ENCODE measurements around the gene MAP1B.

The MAP1B gene

GRCh38 chr5:72234265-72234700 is 127.0 kb downstream of the MAP1B start:
- Histone ChIP-seq H3K9ac (ENCODE audit: low read depth, low read length) (peak overlapping the region; percentile 1; the same call in 1 of the 2 replicates), H3K9me3 (ENCODE audit: insufficient read depth, low read depth, low read length) (no peaks in the 10 kb centered on the region), H3K4me1 (ENCODE audit: insufficient read depth, low read length) (peaks cover 48% of the 10 kb centered on the region), H3K4me3 (ENCODE audit: low read length) (no peak overlapping the region), H3K27ac (ENCODE audit: low read length) (no peak overlapping the region), H3K27me3 (ENCODE audit: insufficient read depth, low read length) (no peaks in the 10 kb centered on the region), H3K36me3 (ENCODE audit: insufficient read depth, low read depth, low read length) (peaks cover 61% of the 10 kb centered on the region)

- H3K4me3 ChIP-seq (ENCODE audit: low read length), result no peak overlapping the region
- H3K9me3 ChIP-seq (ENCODE audit: insufficient read depth, low read depth, low read length), result no peaks in the 10 kb centered on the region
- no peaks in the 10 kb centered on the region for H3K27me3 ChIP-seq (ENCODE audit: insufficient read depth, low read length)
- peaks cover 59% of the 10 kb centered on the region for H3K36me3 ChIP-seq (ENCODE audit: insufficient read depth, low read depth, low read length)
- peak overlapping the region; percentile 1; the same call in 1 of the 2 replicates for H3K9ac ChIP-seq (ENCODE audit: low read depth, low read length)
- H3K27ac ChIP-seq (ENCODE audit: low read length), result no peak overlapping the region
- peaks cover 53% of the 10 kb centered on the region for H3K4me1 ChIP-seq (ENCODE audit: insufficient read depth, low read length)
Observed at GRCh38 chr5:72234868-72235267, 127.6 kb downstream of the MAP1B start.

GRCh38 chr5:72235725-72236124 is 128.4 kb downstream of the MAP1B start:
- Histone ChIP-seq H3K9me3 (ENCODE audit: insufficient read depth, low read depth, low read length) (no peaks in the 10 kb centered on the region), H3K27me3 (ENCODE audit: insufficient read depth, low read length) (no peaks in the 10 kb centered on the region), H3K9ac (ENCODE audit: low read depth, low read length) (peak overlapping the region; percentile 26; the same call in 1 of the 2 replicates), H3K4me1 (ENCODE audit: insufficient read depth, low read length) (peaks cover 56% of the 10 kb centered on the region), H3K36me3 (ENCODE audit: insufficient read depth, low read depth, low read length) (peaks cover 50% of the 10 kb centered on the region), H3K27ac (ENCODE audit: low read length) (no peak overlapping the region), H3K4me3 (ENCODE audit: low read length) (no peak overlapping the region)

- no peak overlapping the region for H3K4me3 ChIP-seq (ENCODE audit: low read length)
- peak overlapping the region; percentile 39; the same call in 1 of the 2 replicates for H3K9ac ChIP-seq (ENCODE audit: low read depth, low read length)
- peaks cover 69% of the 10 kb centered on the region for H3K4me1 ChIP-seq (ENCODE audit: insufficient read depth, low read length)
- H3K36me3 ChIP-seq (ENCODE audit: insufficient read depth, low read depth, low read length), result peaks cover 33% of the 10 kb centered on the region
- H3K27ac ChIP-seq (ENCODE audit: low read length), result no peak overlapping the region
- H3K9me3 ChIP-seq (ENCODE audit: insufficient read depth, low read depth, low read length), result no peaks in the 10 kb centered on the region
- H3K27me3 ChIP-seq (ENCODE audit: insufficient read depth, low read length), result no peaks in the 10 kb centered on the region
Observed at GRCh38 chr5:72237415-72237814, 130.1 kb downstream of the MAP1B start.

GRCh38 chr5:72237879-72238278 is 130.6 kb downstream of the MAP1B start:
- no peaks in the 10 kb centered on the region for H3K27me3 ChIP-seq (ENCODE audit: insufficient read depth, low read length)
- H3K4me1 ChIP-seq (ENCODE audit: insufficient read depth, low read length), result peaks cover 71% of the 10 kb centered on the region
- no peak overlapping the region; the same call in 1 of the 2 replicates for H3K4me3 ChIP-seq (ENCODE audit: low read length)
- peak overlapping the region; percentile 37 for H3K27ac ChIP-seq (ENCODE audit: low read length)
- peaks cover 29% of the 10 kb centered on the region for H3K36me3 ChIP-seq (ENCODE audit: insufficient read depth, low read depth, low read length)
- H3K9me3 ChIP-seq (ENCODE audit: insufficient read depth, low read depth, low read length), result no peaks in the 10 kb centered on the region
- peak overlapping the region; percentile 39; the same call in 1 of the 2 replicates for H3K9ac ChIP-seq (ENCODE audit: low read depth, low read length)

- Histone ChIP-seq H3K27me3 (ENCODE audit: insufficient read depth, low read length) (no peaks in the 10 kb centered on the region), H3K9ac (ENCODE audit: low read depth, low read length) (peak overlapping the region; percentile 39; the same call in 1 of the 2 replicates), H3K27ac (ENCODE audit: low read length) (peak overlapping the region; percentile 44), H3K36me3 (ENCODE audit: insufficient read depth, low read depth, low read length) (peaks cover 22% of the 10 kb centered on the region), H3K4me1 (ENCODE audit: insufficient read depth, low read length) (peaks cover 75% of the 10 kb centered on the region), H3K9me3 (ENCODE audit: insufficient read depth, low read depth, low read length) (no peaks in the 10 kb centered on the region), H3K4me3 (ENCODE audit: low read length) (peak overlapping the region; percentile 36; the same call in 1 of the 2 replicates)
Observed at GRCh38 chr5:72238712-72239445, 131.6 kb downstream of the MAP1B start.

GRCh38 chr5:72241346-72242003 is 134.2 kb downstream of the MAP1B start:
- peaks cover 15% of the 10 kb centered on the region for H3K36me3 ChIP-seq (ENCODE audit: insufficient read depth, low read depth, low read length)
- no peak overlapping the region; the same call in 1 of the 2 replicates for H3K9ac ChIP-seq (ENCODE audit: low read depth, low read length)
- no peaks in the 10 kb centered on the region for H3K27me3 ChIP-seq (ENCODE audit: insufficient read depth, low read length)
- peak overlapping the region; percentile 18 for H3K27ac ChIP-seq (ENCODE audit: low read length)
- H3K4me1 ChIP-seq (ENCODE audit: insufficient read depth, low read length), result peaks cover 62% of the 10 kb centered on the region
- no peak overlapping the region for H3K4me3 ChIP-seq (ENCODE audit: low read length)
- no peaks in the 10 kb centered on the region for H3K9me3 ChIP-seq (ENCODE audit: insufficient read depth, low read depth, low read length)

- peaks cover 55% of the 10 kb centered on the region for H3K4me1 ChIP-seq (ENCODE audit: insufficient read depth, low read length)
- H3K27ac ChIP-seq (ENCODE audit: low read length), result no peak overlapping the region
- no peak overlapping the region for H3K4me3 ChIP-seq (ENCODE audit: low read length)
- H3K36me3 ChIP-seq (ENCODE audit: insufficient read depth, low read depth, low read length), result peaks cover under 1% of the 10 kb centered on the region; the same call in 1 of the 2 replicates
- no peaks in the 10 kb centered on the region for H3K27me3 ChIP-seq (ENCODE audit: insufficient read depth, low read length)
- no peaks in the 10 kb centered on the region for H3K9me3 ChIP-seq (ENCODE audit: insufficient read depth, low read depth, low read length)
- H3K9ac ChIP-seq (ENCODE audit: low read depth, low read length), result no peak overlapping the region; the same call in 1 of the 2 replicates
Observed at GRCh38 chr5:72242796-72243475, 135.7 kb downstream of the MAP1B start.

- no peaks in the 10 kb centered on the region for H3K36me3 ChIP-seq (ENCODE audit: insufficient read depth, low read depth, low read length)
- no peaks in the 10 kb centered on the region for H3K27me3 ChIP-seq (ENCODE audit: insufficient read depth, low read length)
- no peak overlapping the region for H3K9ac ChIP-seq (ENCODE audit: low read depth, low read length)
- H3K9me3 ChIP-seq (ENCODE audit: insufficient read depth, low read depth, low read length), result no peaks in the 10 kb centered on the region
- peaks cover 55% of the 10 kb centered on the region for H3K4me1 ChIP-seq (ENCODE audit: insufficient read depth, low read length)
- no peak overlapping the region for H3K27ac ChIP-seq (ENCODE audit: low read length)
- no peak overlapping the region for H3K4me3 ChIP-seq (ENCODE audit: low read length)
Observed at GRCh38 chr5:72243706-72244105, 136.4 kb downstream of the MAP1B start.

GRCh38 chr5:72244862-72245371 is 137.6 kb downstream of the MAP1B start:
- Histone ChIP-seq H3K27ac (ENCODE audit: low read length) (no peak overlapping the region), H3K4me1 (ENCODE audit: insufficient read depth, low read length) (peaks cover 48% of the 10 kb centered on the region), H3K4me3 (ENCODE audit: low read length) (no peak overlapping the region), H3K36me3 (ENCODE audit: insufficient read depth, low read depth, low read length) (no peaks in the 10 kb centered on the region), H3K9ac (ENCODE audit: low read depth, low read length) (no peak overlapping the region), H3K9me3 (ENCODE audit: insufficient read depth, low read depth, low read length) (no peaks in the 10 kb centered on the region), H3K27me3 (ENCODE audit: insufficient read depth, low read length) (no peaks in the 10 kb centered on the region)

GRCh38 chr5:72245546-72245945 is 138.3 kb downstream of the MAP1B start:
- no peak overlapping the region for H3K4me3 ChIP-seq (ENCODE audit: low read length)
- H3K9me3 ChIP-seq (ENCODE audit: insufficient read depth, low read depth, low read length), result no peaks in the 10 kb centered on the region
- no peak overlapping the region for H3K27ac ChIP-seq (ENCODE audit: low read length)
- no peaks in the 10 kb centered on the region for H3K36me3 ChIP-seq (ENCODE audit: insufficient read depth, low read depth, low read length)
- H3K27me3 ChIP-seq (ENCODE audit: insufficient read depth, low read length), result no peaks in the 10 kb centered on the region
- no peak overlapping the region for H3K9ac ChIP-seq (ENCODE audit: low read depth, low read length)
- peaks cover 46% of the 10 kb centered on the region for H3K4me1 ChIP-seq (ENCODE audit: insufficient read depth, low read length)

Measured in iPS-20b (cell line).